Natural killer cell treated with Interleukin-12 subunit alpha and Interleukin-12 subunit beta and Interleukin-15 and Interleukin-18, amount 100 ng/mL, for 72 hours (primary cell): ENCODE measurements around the gene SMYD3. TPM values are rescaled to one million over a fixed set of nuclear protein-coding genes. Genes with fewer than 3 reads are reported as not detected.
A peak's percentile ranks its signal among the peaks of the same experiment; 100 is the strongest.

Experiments
- ATAC-seq, 2 donors: fragments of 150-1000 bp; cut with Tn5 transposase in 1 of 2; sonication (Bioruptor Pico), chemical (Tn5 transposase) in 1 of 2; 2 replicates each; pipeline ENCODE4 v1.10.0; 2021
- DNase-seq: peaks from one replicate; pipeline ENCODE4 v3.0.0; 2022; ENCODE audit warnings: low spot score
- H3K27ac Mint-ChIP-seq, 2 donors: 1 replicate in 1 of 2; 2 replicates in 1 of 2; pipeline ENCODE4 v1.8.0; 2022; ENCODE audit warnings: mixed read lengths in 2 of 2, mild to moderate bottlenecking in 1 of 2, moderate library complexity in 1 of 2
- H3K27me3 Mint-ChIP-seq, 2 donors: 1 replicate in 1 of 2; 2 replicates in 1 of 2; pipeline ENCODE4 v1.8.0; 2022; ENCODE audit warnings: mixed read lengths in 2 of 2
- H3K36me3 Mint-ChIP-seq: one replicate; pipeline ENCODE4 v1.8.0; 2022; ENCODE audit warnings: mixed read lengths
- H3K4me1 Mint-ChIP-seq, 2 donors: 1 replicate in 1 of 2; 2 replicates in 1 of 2; pipeline ENCODE4 v1.8.0; 2022; ENCODE audit warnings: low read depth in 2 of 2, mixed read lengths in 2 of 2, mild to moderate bottlenecking in 1 of 2
- H3K4me3 Mint-ChIP-seq: one replicate; pipeline ENCODE4 v1.8.0; 2022; ENCODE audit warnings: mixed read lengths
- H3K9me3 Mint-ChIP-seq: 2 replicates; pipeline ENCODE4 v1.8.0; 2022; ENCODE audit warnings: mixed read lengths
- total RNA-seq, 2 donors: library from RNA; stranded (reverse); gene quantifications; one replicate each; pipeline ENCODE4 v1.2.3, GENCODE V29; 2022

The SMYD3 gene
- total RNA-seq, 2 donors from 2014 or later = 26.9 to 55.4 TPM

DNA sequence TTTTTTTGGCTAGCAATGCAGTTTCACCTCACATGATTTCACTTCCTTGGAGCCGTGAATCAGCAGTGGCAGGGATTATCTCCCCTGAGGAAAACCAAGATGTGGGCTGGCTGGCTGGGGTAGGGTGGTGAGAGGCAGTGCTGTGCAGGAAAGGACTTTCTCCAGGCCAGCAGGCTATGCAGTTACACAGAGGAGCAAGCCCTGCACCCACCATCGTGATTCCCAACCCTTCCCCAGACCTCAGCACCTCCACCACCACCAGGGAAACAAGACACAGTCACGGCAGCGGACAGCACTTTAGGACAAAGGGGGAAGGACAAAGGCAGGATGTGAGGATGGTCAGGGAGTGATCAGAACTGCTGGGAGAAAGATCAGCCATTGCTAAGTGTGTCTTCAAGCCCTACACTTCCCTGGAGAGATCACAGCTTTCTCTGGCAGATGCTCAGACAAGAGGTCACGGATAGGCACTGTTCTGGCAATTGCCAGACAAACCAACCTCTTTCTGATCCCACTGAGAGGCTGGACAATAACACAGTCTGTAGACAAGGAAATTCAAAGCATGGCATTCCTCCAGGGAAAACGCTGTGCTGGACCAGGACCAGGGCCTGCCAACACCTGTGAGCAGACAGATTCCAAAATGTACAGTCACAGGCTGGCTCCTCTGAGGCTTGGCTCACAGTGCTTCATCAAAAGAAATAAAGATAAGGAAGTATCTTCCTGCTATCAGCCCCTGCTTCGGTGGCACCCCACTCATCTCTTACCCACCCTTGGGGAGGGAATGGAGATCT lies 509.4 kb downstream of the SMYD3 start:
- no peaks in the 10 kb centered on the region for H3K9me3 Mint-ChIP-seq
- H3K4me1 Mint-ChIP-seq = peaks cover 0 to 2% of the 10 kb centered on the region in 2 donors
- H3K4me3 Mint-ChIP-seq = no peak overlapping the region
- H3K27ac Mint-ChIP-seq = no peak overlapping the region
- no peak for DNase-seq
- H3K36me3 Mint-ChIP-seq = no peaks in the 10 kb centered on the region
- no peak for ATAC-seq
- H3K27me3 Mint-ChIP-seq = no peaks in the 10 kb centered on the region

DNA sequence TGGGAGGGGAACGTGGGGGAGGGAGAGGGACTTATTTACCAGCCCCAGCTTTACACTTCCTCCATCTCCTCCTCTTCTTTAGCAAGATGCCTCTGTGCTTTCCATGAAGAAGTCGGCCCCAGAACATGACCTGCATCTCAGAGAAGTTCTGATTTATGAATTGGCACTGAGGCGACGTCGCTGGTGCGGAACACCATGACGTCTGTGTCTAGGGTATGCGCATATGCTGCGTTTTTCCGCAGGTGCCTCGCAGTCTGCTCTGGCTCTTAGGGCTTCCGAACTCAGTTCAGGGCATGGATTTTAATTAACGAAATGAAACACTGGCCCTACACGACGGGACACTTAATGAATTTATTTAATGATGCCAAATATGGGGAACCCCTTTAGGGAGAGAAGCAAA lies 510.3 kb downstream of the SMYD3 start:
- Mint-ChIP-seq H3K4me3 (no peak overlapping the region), H3K36me3 (no peaks in the 10 kb centered on the region), H3K4me1 (peaks cover 0 to 2% of the 10 kb centered on the region in 2 donors), H3K9me3 (no peaks in the 10 kb centered on the region), H3K27me3 (no peaks in the 10 kb centered on the region), H3K27ac (no peak overlapping the region)
- DNase-seq (no peak), ATAC-seq (no peak)

DNA sequence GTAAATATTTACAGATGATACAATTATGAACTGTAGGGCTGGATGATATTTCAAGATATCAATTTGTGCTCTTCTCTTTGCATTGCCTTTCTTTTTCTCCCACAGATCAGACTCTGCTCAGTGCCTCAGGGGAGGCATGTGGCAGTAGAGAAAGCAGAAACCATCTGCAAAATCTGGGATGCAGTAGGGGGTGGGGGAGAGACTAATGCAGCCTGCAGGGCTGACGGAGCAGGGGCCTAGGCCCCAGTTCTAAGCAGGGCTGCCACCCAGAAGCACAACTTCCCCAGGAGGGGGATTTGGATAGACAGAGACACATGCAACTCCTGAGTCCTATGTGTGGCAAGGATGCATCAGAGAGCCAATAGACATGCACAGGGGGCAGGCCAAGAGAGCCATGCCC lies 511.6 kb downstream of the SMYD3 start:
- H3K36me3 Mint-ChIP-seq = no peaks in the 10 kb centered on the region
- no peaks in the 10 kb centered on the region for H3K9me3 Mint-ChIP-seq
- ATAC-seq (no peak), DNase-seq (no peak)
- H3K27me3 Mint-ChIP-seq = no peaks in the 10 kb centered on the region
- H3K4me3 Mint-ChIP-seq = no peak overlapping the region
- H3K4me1 Mint-ChIP-seq = peaks cover 6% of the 10 kb centered on the region in 2 donors
- no peak overlapping the region for H3K27ac Mint-ChIP-seq

DNA sequence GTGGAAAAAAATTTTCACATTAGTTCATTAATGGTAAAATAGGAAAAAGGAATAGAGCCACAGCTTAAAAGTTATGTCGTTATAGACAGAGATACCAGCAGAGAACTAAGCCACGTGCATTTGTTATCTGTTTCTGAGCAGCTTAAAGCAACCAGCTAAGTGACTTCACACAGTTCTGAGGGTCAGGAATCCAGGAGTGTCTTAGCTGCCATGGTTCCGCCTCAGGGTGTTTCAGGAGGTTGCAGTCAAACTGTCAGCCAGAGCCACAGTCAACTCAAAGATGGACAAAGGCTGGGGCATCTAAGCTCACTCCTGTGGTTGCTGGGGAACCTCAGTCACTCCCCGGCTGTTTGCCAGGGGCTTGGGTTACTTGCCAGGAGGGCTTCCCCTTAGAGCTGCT lies 515.8 kb downstream of the SMYD3 start:
- H3K27ac Mint-ChIP-seq = no peak overlapping the region
- DNase-seq (no peak), ATAC-seq (no peak)
- no peaks in the 10 kb centered on the region for H3K9me3 Mint-ChIP-seq
- no peaks in the 10 kb centered on the region for H3K27me3 Mint-ChIP-seq
- no peaks in the 10 kb centered on the region for H3K36me3 Mint-ChIP-seq
- H3K4me3 Mint-ChIP-seq = no peak overlapping the region
- H3K4me1 Mint-ChIP-seq = peaks cover 12 to 27% of the 10 kb centered on the region in 2 donors

DNA sequence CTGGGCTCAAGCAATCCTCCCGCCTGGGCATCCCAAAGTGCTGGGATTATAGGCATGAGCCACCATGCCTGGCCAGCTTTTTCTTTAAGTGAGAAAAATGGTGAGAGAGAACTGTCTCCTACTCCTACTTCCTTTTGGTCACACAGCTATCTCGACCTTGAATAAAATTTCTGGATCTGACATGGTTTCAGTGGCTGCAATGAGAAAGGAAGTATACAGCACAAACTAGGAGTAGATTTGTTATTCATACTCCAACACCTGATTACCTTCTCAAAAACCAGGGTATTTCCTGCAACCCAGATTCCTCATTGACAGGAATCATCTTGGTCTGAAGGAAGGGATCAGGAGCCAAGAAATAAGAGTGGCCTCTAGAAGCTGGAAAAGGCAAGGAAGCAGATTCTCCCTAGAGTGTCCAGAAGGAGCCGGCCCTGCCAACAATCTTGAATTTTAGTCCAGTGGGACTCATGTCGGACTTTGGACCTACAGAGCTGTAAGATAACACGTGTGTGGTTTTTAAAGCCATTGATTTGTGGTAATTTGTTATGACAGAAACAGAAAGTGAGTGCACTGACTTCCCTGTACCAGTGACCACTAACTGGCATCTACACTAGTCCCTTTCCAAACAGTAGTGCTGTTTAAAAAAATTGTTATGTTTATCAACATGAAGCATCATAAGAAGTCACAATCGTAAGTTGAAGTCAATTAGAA lies 516.6 kb downstream of the SMYD3 start:
- Mint-ChIP-seq H3K27ac (peak overlapping the region in 1 of 2 donors; percentile 23), H3K27me3 (no peaks in the 10 kb centered on the region), H3K36me3 (no peaks in the 10 kb centered on the region), H3K9me3 (no peaks in the 10 kb centered on the region), H3K4me1 (peaks cover 12 to 27% of the 10 kb centered on the region in 2 donors), H3K4me3 (no peak overlapping the region)
- DNase-seq = no peak
- ATAC-seq = no peak

DNA sequence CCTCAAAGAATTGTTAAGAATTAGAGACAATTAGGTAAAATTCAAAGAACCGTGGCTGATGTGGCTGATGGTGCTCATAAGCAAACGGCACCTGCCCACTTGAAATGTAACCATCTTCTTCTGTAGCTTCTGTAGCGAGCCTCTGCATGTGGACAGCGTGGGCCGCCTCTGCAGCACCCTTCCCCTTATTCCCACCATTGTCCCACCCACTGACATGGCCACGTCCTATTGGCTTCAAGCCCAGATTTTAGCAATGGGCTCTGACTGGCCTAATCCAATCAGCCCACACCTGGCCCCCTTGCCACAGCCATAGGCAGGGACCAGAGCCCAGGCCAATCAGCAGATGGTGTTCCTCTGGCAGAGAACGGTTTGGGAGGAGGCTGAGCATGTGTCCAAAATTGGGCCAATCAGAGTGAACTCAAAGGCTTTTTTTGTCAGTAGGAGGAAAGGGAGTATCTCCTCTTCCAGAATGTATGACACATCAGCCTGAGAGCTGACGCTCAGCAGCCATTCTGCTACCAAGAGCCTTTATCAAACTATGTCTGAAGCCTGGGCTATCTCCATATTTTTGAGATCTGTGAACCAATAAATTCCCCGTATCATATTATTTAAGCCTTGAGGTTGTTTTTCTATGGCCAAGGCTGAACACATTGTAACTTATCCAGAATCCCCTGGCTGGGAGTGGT lies 518.5 kb downstream of the SMYD3 start:
- no peaks in the 10 kb centered on the region for H3K27me3 Mint-ChIP-seq
- peak overlapping the region in 1 of 2 donors; percentile 47 for H3K27ac Mint-ChIP-seq
- no peaks in the 10 kb centered on the region for H3K36me3 Mint-ChIP-seq
- no peaks in the 10 kb centered on the region for H3K9me3 Mint-ChIP-seq
- H3K4me1 Mint-ChIP-seq = peaks cover 12 to 27% of the 10 kb centered on the region in 2 donors
- no peak overlapping the region for H3K4me3 Mint-ChIP-seq
- ATAC-seq (peak in 1 of 2 donors; percentile 20), DNase-seq (no peak)

DNA sequence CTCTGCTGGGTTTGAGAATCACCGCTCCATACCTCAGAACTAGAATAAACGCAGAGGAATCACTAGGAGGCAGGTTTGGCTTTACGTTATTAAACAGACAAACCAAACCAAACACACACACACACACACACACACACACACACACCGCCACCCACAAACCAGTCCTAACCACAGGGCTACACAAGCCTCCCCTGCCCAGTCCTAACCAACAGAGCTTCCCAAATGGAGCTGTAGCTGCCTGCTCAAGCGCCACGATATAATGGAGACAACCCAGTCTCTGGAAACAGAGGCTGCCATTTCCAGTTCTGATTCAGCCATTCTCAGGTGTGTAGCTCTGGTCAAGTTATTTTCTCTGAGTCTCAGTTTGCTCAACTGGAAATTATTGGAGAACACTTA lies 519.1 kb downstream of the SMYD3 start:
- no peaks in the 10 kb centered on the region for H3K27me3 Mint-ChIP-seq
- H3K4me3 Mint-ChIP-seq = no peak overlapping the region
- ATAC-seq = no peak
- DNase-seq = no peak
- H3K9me3 Mint-ChIP-seq = no peaks in the 10 kb centered on the region
- peaks cover 12 to 27% of the 10 kb centered on the region in 2 donors for H3K4me1 Mint-ChIP-seq
- no peaks in the 10 kb centered on the region for H3K36me3 Mint-ChIP-seq
- H3K27ac Mint-ChIP-seq = peak overlapping the region in 1 of 2 donors; percentile 47

DNA sequence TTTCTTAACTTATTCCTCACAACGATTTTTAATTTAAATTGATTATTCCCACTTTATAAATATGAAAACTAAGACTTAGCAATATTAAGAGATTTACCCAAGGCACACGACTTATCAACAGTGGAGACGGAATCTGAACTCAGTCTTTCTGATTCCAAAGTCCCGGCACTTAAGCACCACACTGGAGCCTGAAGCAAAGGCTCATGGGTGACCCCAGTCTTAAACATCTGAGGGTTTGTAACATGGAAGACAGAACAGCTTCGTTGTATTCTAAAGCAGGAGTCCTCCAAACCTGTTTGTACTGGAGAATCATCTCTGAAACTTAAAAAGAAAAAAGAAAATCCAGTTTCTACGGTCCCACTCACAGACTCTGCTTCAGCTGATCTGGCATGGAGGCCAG lies 519.5 kb downstream of the SMYD3 start:
- ATAC-seq = no peak

DNA sequence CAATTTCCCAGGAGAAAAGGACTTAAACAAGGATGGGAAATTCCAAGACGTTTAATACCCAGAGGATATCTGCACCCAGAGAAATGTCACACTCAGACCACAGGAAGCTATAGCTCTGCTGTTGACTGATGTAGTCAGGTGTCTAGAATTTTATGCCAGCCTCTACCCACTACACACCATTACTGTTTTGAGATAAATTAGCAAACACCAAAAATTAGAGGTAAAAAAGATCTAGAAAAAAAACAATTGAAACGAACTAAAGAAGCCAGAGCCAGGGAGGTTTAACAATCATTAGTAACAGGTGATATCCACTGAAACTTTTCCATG lies 519.9 kb downstream of the SMYD3 start:
- no peaks in the 10 kb centered on the region for H3K27me3 Mint-ChIP-seq
- H3K27ac Mint-ChIP-seq = no peak overlapping the region
- no peaks in the 10 kb centered on the region for H3K9me3 Mint-ChIP-seq
- H3K4me1 Mint-ChIP-seq = peaks cover 12 to 27% of the 10 kb centered on the region in 2 donors
- no peaks in the 10 kb centered on the region for H3K36me3 Mint-ChIP-seq
- no peak for DNase-seq
- H3K4me3 Mint-ChIP-seq = no peak overlapping the region
- no peak for ATAC-seq

More for the DNA sequence above, 519.5 kb downstream of the SMYD3 start:
- H3K36me3 Mint-ChIP-seq = no peaks in the 10 kb centered on the region
- peak overlapping the region in 1 of 2 donors; percentile 47 for H3K27ac Mint-ChIP-seq
- no peaks in the 10 kb centered on the region for H3K9me3 Mint-ChIP-seq
- no peak for DNase-seq
- H3K4me1 Mint-ChIP-seq = peaks cover 12 to 27% of the 10 kb centered on the region in 2 donors
- H3K27me3 Mint-ChIP-seq = no peaks in the 10 kb centered on the region
- no peak overlapping the region for H3K4me3 Mint-ChIP-seq

DNA sequence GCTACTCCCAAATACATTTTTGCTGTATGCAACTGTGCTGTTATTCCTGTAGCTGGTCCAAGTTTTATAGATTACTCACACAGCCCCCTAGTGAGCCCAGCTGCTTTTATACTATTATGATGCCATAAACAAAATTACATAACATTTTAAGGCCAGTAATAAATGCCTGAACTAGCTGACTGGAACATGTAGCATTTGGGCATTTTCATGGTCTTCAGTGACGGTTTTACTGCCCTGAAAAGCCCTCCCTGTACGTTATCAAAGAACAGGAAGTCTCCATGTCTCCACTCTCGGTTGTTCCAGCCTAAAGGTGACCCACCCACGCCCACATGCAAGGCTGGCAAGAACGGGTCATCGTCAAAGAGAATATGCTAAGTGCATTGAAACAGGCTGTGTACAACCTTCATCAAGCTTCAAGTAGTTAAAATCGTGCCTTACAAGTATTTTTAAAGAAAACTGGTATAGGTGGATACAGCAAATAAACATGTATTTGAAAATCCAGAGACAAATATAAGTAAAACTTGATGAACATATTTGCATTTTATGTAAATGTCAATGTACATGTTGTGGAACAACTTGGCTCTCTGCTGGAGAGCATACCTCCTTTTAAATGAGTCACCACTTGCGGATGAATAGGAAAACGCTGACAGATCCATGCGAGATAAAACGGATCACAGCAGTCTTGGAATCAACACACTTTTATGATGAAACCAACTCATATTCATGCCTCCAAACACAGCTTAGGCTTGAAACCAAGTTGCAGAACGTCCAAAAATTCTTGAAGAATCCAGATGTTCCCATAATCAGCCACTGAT lies 520.5 kb downstream of the SMYD3 start:
- H3K4me3 Mint-ChIP-seq = no peak overlapping the region
- no peaks in the 10 kb centered on the region for H3K36me3 Mint-ChIP-seq
- no peaks in the 10 kb centered on the region for H3K27me3 Mint-ChIP-seq
- no peaks in the 10 kb centered on the region for H3K9me3 Mint-ChIP-seq
- no peak overlapping the region for H3K27ac Mint-ChIP-seq
- ATAC-seq (no peak), DNase-seq (no peak)
- peaks cover 12 to 27% of the 10 kb centered on the region in 2 donors for H3K4me1 Mint-ChIP-seq

DNA sequence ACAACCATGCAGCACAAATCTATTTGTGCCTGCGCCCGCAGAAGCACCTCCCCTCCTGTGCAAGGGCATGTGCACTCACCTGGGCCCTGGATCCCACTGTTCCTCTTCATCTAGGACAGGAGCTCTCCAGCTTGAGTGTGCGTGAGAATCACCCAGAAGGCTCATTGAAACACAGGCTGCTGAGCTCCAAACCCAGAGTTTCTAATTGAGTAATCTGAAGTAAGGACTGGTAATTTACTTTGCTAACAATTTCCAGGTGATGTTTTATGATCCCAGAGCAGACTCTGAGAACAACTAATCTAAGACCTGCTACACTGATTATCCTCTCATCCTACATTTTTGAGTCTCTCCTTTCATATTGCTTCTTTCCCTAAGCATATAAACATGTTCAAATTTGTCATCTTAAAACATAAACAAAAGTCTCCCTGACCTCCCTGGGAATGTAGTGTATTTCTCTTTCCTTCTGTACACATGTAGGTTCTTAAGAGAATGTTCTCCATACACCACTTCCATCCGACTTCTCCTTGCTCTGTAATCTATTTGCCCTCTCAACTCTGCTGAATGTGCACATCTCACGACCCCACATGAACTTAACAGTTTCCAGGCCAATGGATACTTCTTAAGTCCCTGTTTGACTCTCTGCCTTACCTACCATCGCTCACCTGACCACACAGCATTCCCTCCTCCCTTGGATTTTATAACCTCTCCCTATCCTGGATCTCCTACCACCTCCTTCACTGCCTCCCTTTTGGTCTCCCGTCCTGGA lies 522.5 kb downstream of the SMYD3 start:
- ATAC-seq (no peak), DNase-seq (no peak)
- peaks cover 5 to 18% of the 10 kb centered on the region in 2 donors for H3K4me1 Mint-ChIP-seq
- H3K4me3 Mint-ChIP-seq = no peak overlapping the region
- no peaks in the 10 kb centered on the region for H3K27me3 Mint-ChIP-seq
- H3K27ac Mint-ChIP-seq = no peak overlapping the region
- no peaks in the 10 kb centered on the region for H3K9me3 Mint-ChIP-seq
- no peaks in the 10 kb centered on the region for H3K36me3 Mint-ChIP-seq

DNA sequence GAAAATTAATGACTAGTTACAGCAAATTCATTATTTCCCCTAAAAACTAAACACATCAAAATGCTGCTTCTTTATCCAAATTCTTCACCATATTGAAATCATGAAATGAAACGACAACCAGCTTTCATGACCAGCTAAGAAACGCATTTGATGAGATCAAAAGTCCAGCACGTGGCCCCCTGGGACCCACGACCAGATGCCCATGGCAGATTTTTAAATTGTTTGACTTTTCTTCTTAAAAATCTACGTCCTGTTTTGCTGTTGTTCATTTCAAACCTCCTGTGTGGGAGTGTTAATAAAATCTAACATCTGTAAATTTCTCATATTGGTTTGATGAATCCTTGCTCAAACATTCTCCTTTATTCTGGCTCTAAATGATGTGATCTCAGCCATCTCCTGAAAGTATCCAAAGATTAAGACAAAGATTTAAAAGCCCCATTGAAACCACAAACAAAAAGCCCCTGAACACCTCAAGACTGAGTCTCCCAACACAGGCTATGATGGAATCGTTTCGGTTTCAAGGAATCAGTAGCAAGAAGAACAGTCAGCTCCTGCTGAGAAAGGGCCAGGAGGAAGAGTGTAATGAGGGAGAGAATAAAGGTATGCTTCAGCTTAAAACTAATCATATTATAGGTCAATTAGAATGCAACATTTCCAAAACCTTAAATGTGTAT lies 523.6 kb downstream of the SMYD3 start:
- no peaks in the 10 kb centered on the region for H3K27me3 Mint-ChIP-seq

More for the DNA sequence above, 523.6 kb downstream of the SMYD3 start:
- Mint-ChIP-seq H3K36me3 (no peaks in the 10 kb centered on the region), H3K4me1 (peaks cover 5 to 12% of the 10 kb centered on the region in 2 donors), H3K9me3 (no peaks in the 10 kb centered on the region), H3K27ac (no peak overlapping the region), H3K4me3 (no peak overlapping the region)
- ATAC-seq (no peak), DNase-seq (no peak)
